Lower leg skin (tissue), 3 donors: ENCODE measurements around the gene FMNL3.

Source experiments
- CTCF ChIP-seq, 3 donors: fragments of 450-650 bp; IDR thresholded peaks; one replicate each; pipeline ENCODE4 v1.5.1; 2016; ENCODE audit warnings: antibody characterized with exemption in 3 of 3, mild to moderate bottlenecking in 3 of 3, moderate library complexity in 2 of 3
- POLR2A ChIP-seq, 2 donors: fragments of 450-650 bp; IDR thresholded peaks; one replicate each; pipeline ENCODE4 v1.6.1; 2016 to 2017; ENCODE audit warnings: antibody characterized with exemption in 2 of 2, mild to moderate bottlenecking in 1 of 2, moderate library complexity in 1 of 2

- TF ChIP-seq POLR2A (IDR thresholded peaks at IDR 0.05) (no peak), CTCF (IDR thresholded peaks at IDR 0.05) (no peak)
Observed at GRCh38 chr12:49636574-49636973, 70.6 kb downstream of the FMNL3 start.
